Fibroblast of the conjunctiva (primary cell): ENCODE measurements around the gene PDCD11.
"Not testable (repeated sequence)": the region's sequence is repeated elsewhere in the genome, so short reads cannot be mapped to it uniquely, and the experiment has no call there.

Experiments
- DNase-seq: peaks from one replicate; pipeline ENCODE4 v3.0.0-alpha.2; 2010; ENCODE audit warnings: low read depth

Gene PDCD11

GRCh38 chr10:103416436-103417147 lies 20.2 kb downstream of the PDCD11 start:
- peak; percentile 49 for DNase-seq

GRCh38 chr10:103417148-103417469 lies 20.7 kb downstream of the PDCD11 start:
- not testable (repeated sequence) for DNase-seq

GRCh38 chr10:103417601-103418000 lies 21.2 kb downstream of the PDCD11 start:
- no peak for DNase-seq

- no peak for DNase-seq
Observed at GRCh38 chr10:103419101-103419500, 22.7 kb downstream of the PDCD11 start.

- no peak for DNase-seq
Observed at GRCh38 chr10:103423748-103424147, 27.3 kb downstream of the PDCD11 start.

GRCh38 chr10:103427866-103428265 lies 31.4 kb downstream of the PDCD11 start:
- no peak for DNase-seq

GRCh38 chr10:103428989-103429643 lies 32.7 kb downstream of the PDCD11 start:
- DNase-seq, result no peak

GRCh38 chr10:103429647-103430046 lies 33.2 kb downstream of the PDCD11 start:
- no peak for DNase-seq

GRCh38 chr10:103431902-103432301 lies 35.5 kb downstream of the PDCD11 start:
- DNase-seq, result no peak

GRCh38 chr10:103433858-103434257 lies 37.4 kb downstream of the PDCD11 start:
- DNase-seq, result no peak

- no peak for DNase-seq
Observed at GRCh38 chr10:103439776-103440175, 43.4 kb downstream of the PDCD11 start.

- no peak for DNase-seq
Observed at GRCh38 chr10:103440416-103440815, 44.0 kb downstream of the PDCD11 start.

DNA sequence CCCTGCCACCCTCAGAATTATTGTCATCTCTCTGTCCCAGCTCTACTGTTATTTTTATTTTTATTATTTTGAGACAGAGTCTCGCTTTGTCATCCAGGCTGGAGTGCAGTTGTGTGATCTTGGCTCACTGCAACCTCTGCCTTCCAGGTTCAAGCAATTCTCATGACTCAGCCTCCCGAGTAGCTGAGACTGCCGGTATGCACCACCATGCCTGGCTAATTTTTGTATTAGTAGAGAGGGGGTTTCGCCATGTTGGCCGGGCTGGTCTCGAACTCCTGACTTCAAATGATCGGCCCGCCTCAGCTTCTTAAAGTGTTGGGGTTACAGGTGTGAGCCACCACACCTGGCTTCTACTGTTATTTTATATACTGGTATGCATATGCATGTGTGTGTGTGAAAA lies 44.8 kb downstream of the PDCD11 start:
- no peak for DNase-seq

DNA sequence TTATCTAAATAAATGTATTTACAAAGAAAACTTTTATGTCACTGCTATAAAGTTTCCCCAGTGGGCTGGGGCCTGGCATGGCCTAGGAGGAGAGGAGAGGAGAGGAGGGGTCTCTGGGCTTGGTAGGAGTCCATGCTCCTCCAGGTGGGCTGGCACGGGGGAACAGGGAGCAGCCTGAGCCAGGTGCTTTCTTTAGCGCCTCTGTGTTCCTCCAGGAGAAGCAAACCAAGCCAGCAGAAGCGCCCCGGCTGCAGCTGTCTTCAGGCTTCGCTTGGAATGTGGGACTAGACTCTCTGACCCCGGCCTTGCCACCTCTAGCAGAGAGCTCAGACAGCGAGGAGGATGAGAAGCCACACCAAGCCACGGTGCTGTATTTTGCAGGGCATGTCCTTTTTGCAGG lies 45.2 kb downstream of the PDCD11 start:
- no peak for DNase-seq

DNA sequence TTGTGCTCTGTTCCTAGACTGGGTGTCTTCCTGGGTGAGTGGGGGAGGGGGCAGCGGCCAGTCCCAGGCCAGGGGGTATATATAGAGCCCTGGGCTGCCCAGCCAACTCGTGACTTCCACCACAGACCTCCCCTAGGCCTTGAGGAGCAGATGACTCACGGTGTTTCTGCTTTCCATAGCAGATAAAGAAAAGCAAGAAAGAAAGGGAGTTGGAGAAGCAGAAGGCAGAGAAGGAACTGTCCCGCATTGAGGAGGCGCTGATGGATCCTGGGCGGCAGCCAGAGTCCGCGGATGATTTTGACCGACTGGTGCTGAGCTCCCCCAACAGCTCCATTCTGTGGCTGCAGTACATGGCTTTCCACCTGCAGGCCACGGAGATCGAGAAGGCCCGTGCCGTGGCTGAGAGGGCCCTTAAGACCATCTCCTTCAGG lies 45.6 kb downstream of the PDCD11 start:
- no peak for DNase-seq

GRCh38 chr10:103443475-103444185 lies 47.2 kb downstream of the PDCD11 start:
- DNase-seq, result no peak

DNA sequence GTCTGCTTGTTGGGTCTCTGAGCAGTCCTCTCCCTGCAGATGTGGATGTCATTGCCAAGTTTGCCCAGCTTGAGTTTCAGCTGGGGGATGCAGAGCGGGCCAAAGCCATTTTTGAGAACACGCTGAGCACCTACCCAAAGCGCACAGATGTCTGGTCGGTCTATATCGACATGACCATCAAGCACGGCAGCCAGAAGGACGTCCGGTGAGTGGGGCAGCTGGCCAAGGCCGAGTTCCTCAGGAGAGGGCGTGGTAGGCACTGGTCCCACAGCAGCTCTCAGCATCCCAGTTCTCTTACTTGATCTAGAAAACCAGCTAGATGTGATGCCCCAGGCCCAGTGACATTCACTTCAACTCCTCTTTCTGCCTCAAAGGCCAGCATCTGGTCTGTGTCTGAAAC lies 48.1 kb downstream of the PDCD11 start:
- DNase-seq, result no peak

DNA sequence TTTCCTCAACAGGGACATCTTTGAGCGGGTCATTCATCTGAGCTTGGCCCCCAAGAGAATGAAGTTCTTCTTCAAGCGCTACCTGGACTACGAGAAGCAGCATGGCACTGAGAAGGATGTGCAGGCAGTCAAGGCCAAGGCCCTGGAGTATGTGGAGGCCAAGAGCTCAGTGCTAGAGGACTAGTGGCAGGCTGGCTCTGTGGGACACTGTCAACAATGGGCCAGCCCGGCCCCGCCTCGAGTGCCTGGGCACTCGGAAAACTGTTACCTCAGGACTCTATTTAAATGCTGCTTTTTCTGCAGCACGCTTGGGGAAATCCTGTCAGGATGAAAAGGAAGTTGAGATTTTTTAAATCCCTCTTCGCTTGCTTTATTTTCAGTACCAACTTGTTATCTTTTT lies 48.9 kb downstream of the PDCD11 start:
- DNase-seq, result no peak

DNA sequence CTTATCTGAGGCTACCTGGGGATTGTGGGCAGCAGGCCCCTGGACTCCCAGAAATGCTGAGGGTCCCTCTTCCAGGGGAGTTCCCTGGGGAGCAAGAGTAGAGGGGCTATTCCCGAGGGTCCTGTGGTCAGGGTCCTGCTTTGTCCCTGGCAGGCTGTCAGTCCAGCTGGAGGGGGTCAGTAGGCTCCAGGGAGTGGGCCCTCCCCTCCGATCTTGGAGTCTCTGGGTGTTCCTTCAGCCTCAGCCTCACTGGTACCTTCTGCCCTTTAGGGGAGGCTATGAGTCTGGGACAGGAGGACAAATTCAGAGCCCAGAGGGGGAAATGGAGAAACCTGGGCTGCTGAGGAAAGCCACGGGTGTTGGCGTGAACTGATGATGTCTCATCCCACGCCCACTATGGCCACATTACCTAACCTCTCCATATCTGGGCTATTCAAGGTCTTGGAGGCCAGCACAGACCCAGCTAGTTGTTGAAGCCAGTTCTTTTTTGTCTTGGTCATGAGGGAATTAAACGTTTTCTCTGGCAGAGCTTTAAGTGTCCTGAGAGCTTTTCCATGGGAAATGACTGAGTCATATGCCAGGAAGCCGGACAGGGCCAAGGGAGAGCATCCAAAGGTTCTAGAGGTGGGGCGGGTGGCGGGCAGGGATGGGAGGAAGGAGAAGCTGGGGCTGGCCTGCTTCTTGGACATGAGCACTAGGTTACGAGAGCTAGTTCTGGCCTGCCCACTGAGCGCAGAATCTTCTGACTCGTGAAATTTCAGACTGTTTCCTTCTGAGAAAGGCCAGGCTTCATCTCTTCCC lies 49.5 kb downstream of the PDCD11 start:
- no peak for DNase-seq

GRCh38 chr10:103447187-103447586 lies 50.8 kb downstream of the PDCD11 start:
- no peak for DNase-seq

- DNase-seq, result peak; percentile 74
Observed at GRCh38 chr10:103448746-103449145, 52.3 kb downstream of the PDCD11 start.
